Measurements from ENCODE around the gene DVL3.
A peak's percentile ranks its signal among the peaks of the same experiment; 100 is the strongest.
"Not testable (repeated sequence)": the region's sequence is repeated elsewhere in the genome, so short reads cannot be mapped to it uniquely, and the experiment has no call there.

DVL3 gene

GRCh38 chr3:184154885-184155643 lies at the start of gene DVL3:
TSS of gene DVL3 (plus strand) at chr3:184155377. CDS start at chr3:184155636, 259 bp downstream.
- DNase-seq (ENCODE audit: low read depth in 2 of 2), result peak in 1 of 2 donors; percentile 42

- DNase-seq (ENCODE audit: low read depth in 2 of 2), result no peak
Measured at GRCh38 chr3:184110316-184110725, 44.9 kb upstream of the DVL3 start.

GRCh38 chr3:184116017-184116416 lies 39.2 kb upstream of the DVL3 start:
- DNase-seq (ENCODE audit: low read depth in 2 of 2), result no peak

DNA sequence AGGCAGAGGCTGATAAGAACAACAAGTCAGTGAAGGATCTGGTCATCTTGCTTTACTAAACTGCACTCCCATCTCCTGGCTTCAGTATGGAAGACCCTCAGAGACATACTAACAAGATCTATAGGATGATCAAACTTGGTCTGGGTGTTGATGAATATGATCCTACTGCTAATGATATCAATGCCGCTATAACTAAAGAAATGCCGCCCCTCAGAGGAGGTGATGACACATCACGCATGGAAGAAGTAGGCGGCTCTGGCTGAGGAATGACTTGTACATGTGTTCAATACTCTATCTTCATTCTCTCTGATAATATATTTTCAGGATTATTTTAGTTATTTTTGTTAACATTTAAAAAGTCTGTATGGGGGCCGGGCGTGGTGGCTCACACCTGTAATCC lies 37.5 kb upstream of the DVL3 start:
- no peak for DNase-seq (ENCODE audit: low read depth in 2 of 2)

DNA sequence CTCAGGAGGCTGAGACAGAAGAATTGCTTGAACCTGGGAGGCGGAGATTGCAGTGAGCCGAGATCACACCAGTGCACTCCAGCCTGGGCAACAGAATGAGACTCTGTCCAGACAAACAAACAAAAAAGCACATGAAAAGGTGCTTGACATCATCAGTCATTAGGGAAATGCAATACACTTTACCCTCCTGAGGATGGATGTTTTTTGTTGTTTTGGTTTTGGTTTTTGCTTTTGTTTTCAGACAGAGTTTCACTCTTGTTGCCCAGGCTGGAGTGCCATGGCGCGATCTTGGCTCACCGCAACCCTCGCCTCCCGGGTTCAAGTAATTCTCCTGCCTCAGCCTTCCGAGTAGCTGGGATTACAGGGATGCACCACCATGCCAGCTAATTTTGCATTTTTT lies 34.1 kb upstream of the DVL3 start:
- DNase-seq (ENCODE audit: low read depth in 2 of 2), result not testable (repeated sequence)

- no peak for DNase-seq (ENCODE audit: low read depth in 2 of 2)
Measured at GRCh38 chr3:184126006-184126405, 29.2 kb upstream of the DVL3 start.

GRCh38 chr3:184129012-184129411 lies 26.2 kb upstream of the DVL3 start:
- no peak for DNase-seq (ENCODE audit: low read depth in 2 of 2)

DNA sequence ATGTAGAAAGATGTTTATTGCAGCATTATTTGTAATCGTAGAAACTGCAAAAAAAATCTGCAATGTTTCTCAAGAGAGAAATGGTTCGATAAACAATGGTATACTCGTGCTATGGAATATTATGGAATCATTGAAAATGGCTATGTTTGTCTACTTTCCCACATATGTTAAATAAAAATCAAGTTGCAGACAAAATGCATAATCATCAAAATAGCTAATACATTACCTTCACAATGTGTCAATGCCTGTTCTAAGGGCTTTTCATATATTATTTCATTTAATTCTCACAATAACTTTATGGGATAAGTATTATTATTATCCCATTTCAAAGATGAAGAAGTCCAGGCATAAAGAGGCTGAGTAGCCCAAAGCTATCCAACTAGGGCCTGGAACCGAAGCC lies 22.2 kb upstream of the DVL3 start:
- DNase-seq (ENCODE audit: low read depth in 2 of 2), result no peak

GRCh38 chr3:184133840-184134745 lies 21.1 kb upstream of the DVL3 start:
- DNase-seq (ENCODE audit: low read depth in 2 of 2), result peak in 1 of 2 donors; percentile 49

DNA sequence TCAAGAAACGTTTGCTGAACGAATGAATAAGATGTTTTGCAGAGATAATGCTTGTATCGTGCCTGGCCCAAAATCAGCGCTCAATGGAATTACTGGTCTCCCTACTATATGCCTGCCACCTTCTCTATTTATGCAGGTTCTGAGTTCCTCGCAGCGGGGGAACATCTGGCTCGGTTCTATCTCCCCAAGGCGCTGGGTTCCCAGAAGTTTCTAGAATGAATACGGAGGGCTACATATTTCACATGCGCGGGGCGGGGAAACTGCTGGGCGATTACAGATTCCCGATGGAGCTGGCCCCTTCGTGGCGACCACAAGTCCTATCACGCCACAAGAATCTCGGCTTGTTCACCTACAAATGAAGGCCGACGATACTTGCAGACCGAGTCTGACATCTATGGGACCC lies 20.4 kb upstream of the DVL3 start:
- no peak for DNase-seq (ENCODE audit: low read depth in 2 of 2)

DNA sequence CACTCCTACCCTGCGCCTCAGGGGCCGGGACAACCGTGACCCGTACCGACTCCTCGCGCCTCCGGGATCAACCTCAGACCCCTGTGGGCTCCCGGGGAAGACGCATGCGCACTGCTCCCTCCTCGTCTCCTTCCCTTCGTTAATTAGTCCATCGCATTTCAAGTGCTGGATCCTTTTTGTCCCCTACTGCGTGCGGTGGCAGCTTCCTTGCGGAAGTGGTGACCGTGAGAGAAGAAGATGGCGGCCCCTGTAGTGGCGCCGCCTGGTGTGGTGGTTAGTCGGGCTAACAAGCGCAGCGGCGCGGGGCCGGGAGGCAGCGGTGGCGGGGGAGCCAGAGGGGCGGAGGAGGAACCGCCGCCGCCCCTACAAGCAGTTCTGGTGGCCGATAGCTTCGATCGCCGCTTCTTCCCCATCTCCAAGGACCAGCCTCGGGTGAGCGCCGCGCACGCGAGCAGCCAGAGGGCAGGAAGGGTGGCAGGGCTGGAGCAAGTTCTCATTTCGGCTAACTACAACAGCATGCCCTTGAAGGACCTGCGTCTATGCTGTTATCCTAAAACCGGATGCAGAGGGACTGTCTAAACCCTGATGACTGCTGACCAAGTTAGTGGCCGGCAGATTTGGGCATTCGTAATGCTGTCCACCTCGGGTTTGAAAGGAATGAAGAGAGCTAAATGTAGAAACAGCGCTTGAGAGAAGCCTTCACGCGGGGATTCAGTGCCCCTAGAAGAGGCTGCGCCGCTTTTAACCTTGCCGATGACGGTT lies 19.8 kb upstream of the DVL3 start, which contains the start of gene EIF2B5:
Gene EIF2B5 (plus strand): TSS at position 210 of the 762 bp plus-strand sequence. CDS start 28 bp downstream, at position 238.
- DNase-seq (ENCODE audit: low read depth in 2 of 2), result peak; percentile 73 to 84

- DNase-seq (ENCODE audit: low read depth in 2 of 2), result no peak
Measured at GRCh38 chr3:184135911-184136260, 19.3 kb upstream of the DVL3 start.

- no peak for DNase-seq (ENCODE audit: low read depth in 2 of 2)
Measured at GRCh38 chr3:184140436-184140835, 14.7 kb upstream of the DVL3 start.

DNA sequence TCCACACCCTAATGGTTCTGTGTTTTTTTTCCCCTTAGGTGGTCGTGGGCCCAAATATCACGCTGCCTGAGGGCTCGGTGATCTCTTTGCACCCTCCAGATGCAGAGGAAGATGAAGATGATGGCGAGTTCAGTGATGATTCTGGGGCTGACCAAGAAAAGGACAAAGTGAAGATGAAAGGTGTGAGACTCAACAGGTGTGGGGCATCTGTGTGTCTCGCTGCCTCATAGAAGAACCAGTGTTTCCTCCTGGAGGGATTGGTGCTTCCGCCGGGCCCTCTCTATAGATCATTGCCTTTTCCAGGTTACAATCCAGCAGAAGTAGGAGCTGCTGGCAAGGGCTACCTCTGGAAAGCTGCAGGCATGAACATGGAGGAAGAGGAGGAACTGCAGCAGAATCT lies 13.0 kb upstream of the DVL3 start:
- DNase-seq (ENCODE audit: low read depth in 2 of 2), result no peak

GRCh38 chr3:184143327-184143726 lies 11.8 kb upstream of the DVL3 start:
- no peak for DNase-seq (ENCODE audit: low read depth in 2 of 2)

- DNase-seq (ENCODE audit: low read depth in 2 of 2), result no peak
Measured at GRCh38 chr3:184144505-184144904, 10.7 kb upstream of the DVL3 start.

- no peak for DNase-seq (ENCODE audit: low read depth in 2 of 2)
Measured at GRCh38 chr3:184145111-184145524, 10.1 kb upstream of the DVL3 start.

DNA sequence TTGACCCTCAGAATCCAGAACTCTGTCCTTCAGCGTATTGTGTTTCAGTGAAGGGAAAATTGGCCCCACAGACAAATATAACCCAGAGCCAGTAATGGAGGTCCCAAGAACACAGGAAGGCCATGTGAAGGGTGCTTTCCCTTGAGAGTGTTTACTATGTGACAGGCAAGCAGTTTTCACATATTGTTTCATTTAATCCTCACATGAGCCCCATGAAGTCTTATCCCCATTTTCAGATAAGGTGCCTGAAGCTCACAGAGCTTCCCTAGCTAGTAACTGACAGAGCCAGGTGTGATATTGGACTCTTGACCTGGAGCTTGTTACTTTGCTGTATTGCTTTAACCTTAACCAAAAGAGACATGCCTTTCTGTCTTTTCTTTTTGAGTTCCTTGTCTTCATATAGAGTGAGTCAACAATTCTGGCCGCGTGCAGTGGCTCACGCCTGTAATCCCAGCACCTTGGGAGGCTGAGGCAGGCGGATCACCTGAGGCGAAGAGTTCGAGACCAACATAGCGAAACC lies 9.4 kb upstream of the DVL3 start:
- no peak for DNase-seq (ENCODE audit: low read depth in 2 of 2)

DNA sequence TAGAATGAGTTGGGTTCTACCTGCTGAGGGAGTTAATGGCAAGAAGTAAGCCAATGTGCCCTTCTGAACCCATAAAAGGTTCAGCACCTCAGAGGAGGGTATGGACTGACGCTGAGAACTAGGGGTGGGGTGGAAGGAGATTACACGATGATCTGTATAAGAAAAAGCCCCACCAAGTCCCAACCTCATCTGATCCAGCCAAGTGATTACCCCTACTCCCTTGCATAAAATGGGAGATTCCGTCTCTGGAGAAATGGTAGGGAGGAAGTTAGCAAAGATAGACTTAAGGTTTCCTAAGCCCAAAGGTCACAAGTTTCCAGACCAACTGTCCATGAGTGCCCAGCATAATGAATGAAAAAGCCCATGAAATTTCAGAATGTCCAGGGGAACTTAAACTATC lies 7.1 kb upstream of the DVL3 start:
- DNase-seq (ENCODE audit: low read depth in 2 of 2), result no peak

GRCh38 chr3:184149123-184149522 lies 6.1 kb upstream of the DVL3 start:
- DNase-seq (ENCODE audit: low read depth in 2 of 2), result no peak

DNA sequence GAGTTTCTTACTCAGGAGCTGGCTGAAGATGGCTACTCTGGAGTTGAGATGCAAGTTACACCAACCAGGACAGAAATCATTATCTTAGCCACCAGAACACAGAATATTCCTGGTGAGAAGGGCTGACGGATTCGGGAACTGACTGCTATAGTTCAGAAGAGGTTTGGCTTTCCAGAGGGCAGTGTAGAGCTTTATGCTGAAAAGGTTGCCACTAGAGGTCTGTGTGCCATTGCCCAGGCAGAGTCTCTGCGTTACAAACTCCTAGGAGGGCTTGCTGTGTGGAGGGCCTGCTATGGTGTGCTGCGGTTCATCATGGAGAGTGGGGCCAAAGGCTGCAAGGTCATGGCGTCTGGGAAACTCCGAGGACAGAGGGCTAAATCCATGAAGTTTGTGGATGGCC lies 5.4 kb upstream of the DVL3 start:
- DNase-seq (ENCODE audit: low read depth in 2 of 2), result not testable (repeated sequence)

Data from stimulated activated CD8-positive, alpha-beta memory T cell treated with anti-CD3 and anti-CD28 coated beads, Interleukin-15, amount 100 ng/mL, for 48 hours (primary cell).